HG02852 (cell line): ENCODE measurements around the gene FDXACB1.
A peak's percentile ranks its signal among the peaks of the same experiment; 100 is the strongest.
"Not testable (repeated sequence)": the region's sequence is repeated elsewhere in the genome, so short reads cannot be mapped to it uniquely, and the experiment has no call there.

ENCODE experiments used
- ATAC-seq: cut with Tn5 transposase; IDR thresholded peaks from one replicate; pipeline ENCODE4 v1.9.1; 2021; ENCODE audit warnings: mild to moderate bottlenecking, moderate library complexity; ENCODE audit not compliant: unreplicated experiment

Gene FDXACB1

DNA sequence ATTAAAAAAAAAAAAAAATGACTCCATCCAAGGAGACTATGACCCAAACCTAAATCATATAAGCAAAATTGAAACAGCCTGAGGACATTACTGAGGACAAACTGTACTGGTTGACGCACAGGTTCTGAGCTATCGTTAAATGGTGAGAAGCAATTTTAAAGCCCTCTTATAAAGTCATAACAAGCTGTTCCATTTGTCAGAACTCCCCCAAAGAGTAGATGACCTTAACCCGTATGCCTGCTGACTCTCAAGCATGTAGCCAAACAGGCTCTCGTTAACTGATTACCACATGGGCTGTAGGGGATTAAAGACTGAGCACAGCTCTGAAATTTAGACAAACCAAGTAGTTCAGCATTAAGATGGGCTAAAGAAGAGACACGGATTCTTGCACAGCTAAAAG lies 30.4 kb upstream of the FDXACB1 start:
- ATAC-seq: no peak

DNA sequence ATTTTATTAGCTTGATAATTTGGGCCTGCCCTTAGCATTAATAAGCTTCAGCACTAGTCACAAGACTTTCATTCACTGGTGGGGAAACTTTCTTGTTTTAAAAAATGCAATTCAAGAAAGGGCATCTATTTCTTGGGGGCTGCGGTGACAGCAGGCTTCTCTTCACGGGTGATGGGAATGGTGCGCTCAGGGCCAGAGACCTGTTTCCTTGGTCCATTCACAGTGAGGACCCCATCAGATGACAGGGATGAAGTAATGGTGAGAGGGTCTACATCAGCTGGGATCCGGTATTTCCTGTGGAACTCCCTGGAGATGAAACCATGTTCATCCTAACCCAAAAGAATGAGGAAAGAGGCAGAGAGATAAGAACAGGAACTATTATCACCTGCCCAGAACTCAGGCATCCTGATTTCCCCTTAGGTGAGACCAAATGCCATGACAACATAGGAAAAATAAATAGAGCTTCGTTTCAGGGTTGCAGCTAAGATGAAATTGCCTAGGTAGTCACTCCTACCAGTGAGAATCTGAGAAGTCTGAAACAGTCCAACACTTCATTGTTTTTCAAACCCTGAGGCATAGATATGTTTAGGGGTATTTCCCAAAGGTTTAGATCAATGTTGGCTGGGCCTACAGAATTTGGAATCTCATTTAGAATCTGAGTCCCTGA lies 29.8 kb upstream of the FDXACB1 start:
- no peak for ATAC-seq

DNA sequence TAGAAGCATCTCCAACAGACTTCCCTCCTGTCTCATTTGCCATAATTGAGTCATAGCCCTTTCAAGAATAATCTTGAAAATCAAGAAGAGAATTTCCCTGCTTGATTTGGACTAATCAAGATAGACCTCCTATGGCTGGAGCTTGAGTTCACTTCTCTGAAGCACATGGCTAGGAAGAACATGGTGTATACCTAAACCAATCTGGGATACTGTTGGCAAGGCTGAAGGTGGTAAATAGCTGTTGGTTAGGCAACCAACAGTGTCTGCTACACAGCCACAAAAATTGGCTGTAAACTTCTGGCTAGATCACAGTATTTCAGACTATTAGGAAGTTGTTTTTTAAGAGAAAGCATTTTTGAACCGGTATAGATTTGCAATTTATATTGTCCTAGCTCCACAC lies 27.7 kb upstream of the FDXACB1 start:
- ATAC-seq: no peak

DNA sequence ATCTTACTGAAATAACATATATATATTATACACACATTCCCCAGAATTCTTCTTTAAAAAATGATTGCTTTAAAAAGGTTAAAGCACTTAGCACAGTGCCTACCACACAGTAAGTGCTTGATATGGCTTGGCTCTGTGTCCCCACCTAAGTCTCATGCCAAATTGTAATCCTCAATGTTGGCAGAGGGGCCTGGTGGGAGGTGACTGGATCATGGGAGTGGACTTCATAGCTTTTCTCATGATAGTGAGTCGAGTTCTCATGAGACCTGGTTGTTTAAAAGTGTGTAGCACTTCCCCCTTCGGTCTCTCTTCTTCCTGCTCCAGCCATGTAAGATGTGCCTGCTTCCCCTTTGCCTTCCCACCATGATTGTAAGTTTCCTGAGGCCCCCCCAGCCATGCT lies 26.4 kb upstream of the FDXACB1 start:
- no peak for ATAC-seq

DNA sequence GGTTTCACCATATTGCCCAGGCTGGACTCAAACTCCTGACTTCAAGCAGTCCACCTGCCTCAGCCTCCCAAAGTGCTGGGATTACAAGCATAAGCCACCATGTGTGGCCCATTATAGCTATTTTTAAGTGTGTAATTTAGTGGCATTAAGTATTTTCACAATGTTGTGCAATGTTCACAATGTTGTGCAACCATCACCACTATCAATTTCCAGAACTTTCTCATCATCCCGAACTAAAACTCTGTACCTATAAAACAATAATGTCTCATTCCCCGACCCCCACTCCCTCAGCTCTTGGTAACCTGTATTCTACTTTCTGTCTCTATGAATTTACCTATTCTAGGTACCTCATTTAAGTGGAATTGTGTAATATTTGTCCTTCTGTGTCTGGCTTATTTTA lies 7.9 kb upstream of the FDXACB1 start:
- ATAC-seq: no peak

DNA sequence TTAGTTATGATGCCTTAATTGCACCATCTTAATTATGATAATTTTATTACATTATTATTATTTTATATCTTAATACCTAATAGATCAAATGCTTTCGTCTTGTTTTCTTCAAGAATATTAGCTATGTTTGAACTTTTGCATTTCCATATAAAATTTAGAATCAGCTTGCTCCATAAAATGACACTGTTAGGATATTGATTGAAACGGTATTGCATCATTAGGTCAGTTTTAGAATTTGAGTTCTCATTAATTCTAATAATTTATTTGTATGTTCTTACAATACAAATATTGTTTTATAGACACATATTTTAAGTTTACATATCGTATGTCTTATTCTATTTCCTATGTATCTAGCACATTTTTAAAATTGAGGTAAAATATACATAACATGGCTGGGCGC lies 7.1 kb upstream of the FDXACB1 start:
- no peak for ATAC-seq

DNA sequence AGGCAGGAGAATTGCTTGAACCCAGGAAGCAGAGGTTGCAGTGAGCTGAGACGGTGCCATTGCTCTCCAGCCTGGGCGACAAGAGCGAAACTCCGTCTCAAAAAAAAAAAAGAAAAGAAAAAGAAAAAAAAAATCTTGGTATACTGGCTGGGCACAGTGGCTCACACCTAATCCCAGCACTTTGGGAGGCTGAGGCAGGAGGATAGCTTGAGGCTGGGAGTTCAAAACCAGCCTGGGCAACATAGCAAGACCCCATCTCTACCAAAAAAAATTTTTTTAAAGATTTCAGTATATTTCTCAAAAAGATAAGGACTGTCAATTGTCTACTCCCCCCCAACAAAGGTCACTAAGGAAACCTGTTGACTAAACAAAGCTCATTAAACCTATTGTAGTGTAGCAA lies 6.1 kb upstream of the FDXACB1 start:
- not testable (repeated sequence) for ATAC-seq

DNA sequence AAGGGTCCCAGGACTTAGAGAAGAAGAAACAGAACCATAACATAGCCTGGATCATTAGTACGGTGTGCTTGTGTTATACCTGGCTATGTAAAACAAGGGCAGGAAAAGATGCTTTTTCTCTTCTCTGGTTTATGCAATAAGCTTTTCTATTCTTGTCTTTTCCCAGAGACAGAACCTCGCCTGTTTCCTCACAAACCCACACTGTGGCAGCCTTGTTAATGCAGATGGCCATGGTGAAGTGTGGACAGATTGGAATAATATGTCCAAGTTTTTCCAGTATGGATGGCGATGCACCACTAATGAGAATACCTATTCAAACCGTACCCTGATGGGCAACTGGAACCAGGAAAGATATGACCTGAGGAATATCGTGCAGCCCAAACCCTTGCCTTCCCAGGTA lies 3.2 kb upstream of the FDXACB1 start:
- no peak for ATAC-seq

DNA sequence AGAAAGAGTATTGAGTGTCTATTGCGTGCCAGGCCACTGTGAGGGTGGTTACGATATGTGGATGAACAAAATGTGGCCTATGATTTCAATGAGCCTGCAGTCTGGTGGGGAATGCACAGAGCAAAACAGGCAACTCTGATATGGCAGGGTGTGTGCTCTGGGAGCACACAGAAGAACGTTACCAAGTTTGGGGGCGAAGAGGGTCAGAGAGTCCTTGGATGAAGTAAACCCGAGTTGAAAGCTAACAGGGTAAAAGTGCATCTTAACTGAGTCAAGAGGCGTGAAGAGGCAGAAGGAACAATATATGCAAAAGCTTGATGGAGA lies 634 bp upstream of the FDXACB1 start:
- ATAC-seq: no peak

DNA sequence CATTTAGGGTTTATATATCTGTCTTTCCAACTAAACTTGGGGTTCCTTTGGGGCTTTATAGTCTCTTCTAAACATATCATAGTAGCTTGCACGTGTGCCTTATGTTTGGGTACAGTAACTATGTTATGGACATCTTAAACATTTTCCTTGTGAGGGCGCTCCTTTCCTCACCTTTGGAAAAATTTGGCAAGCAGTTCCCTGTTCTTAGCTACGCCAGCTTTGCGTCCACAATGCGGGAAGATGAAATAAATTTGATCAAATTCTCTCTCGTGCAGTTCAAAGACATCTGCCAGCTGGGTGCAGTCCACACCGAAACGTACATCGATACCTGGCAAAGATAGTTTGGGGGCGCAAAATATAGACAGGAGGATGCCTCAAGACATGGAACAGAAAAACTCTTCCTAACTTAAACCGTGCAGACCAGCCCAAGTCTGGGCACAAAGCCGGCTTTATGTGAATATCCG lies 548 bp downstream of the FDXACB1 start:
- ATAC-seq: peak; percentile 7

DNA sequence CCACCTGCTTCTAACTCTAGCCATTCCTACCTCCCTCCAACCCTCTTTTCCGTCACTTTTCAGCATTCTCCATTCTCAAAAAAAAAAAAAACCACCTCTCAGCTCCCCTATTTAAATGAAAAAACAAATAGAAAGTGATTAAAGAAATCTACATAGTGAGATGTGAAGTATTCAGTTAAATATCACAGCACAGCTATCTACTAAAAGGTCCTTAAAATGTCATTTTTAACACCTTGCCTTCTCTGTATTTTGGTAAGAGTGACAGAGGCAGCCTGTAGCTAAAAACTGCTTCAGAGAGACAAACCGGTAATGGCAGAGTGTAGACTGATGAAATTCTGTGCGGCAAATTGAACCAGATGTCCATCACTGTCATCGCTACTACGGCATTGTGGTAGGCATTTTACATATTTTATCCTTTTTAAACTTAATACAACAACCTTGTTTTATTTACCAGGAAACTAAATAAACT lies 7.2 kb downstream of the FDXACB1 start:
- ATAC-seq: no peak

DNA sequence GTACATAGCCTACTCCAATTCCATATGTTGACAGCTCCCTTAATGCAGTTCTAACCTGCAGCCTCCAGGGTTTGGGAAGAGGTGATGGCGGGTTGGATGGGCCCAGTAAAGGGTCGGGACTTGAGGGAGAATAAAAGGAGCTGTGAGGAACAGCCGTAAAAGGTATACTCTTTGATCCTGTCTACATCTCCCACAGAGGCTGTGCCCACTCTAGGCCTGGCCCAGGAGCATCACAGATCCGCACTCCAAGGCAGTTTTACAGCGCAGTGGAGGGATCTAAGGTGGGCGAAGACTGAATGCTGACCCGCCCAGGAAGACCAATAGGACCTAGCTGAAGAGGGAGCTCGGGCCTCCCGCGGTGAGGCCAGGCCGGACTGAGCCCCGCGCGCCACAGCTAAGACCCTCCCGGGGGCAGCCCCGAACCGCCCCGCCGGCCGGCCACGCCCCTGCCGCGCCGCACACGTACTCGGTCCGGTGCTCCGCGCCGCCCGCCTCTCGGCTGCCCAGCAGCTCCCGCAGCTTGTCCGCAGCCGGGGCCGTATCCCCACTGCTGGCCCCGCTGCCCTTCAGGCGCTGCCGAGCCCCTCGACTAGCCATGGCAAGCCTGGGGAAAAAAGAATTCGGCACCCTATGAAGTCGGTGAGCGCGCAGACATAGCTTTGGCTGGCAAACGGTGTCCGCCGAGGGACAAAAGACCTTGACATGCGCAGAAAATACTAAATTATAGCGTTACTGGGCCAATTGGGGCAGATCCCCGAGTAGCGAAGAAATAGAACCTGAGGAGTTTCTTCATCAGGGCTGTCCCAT lies 7.9 kb downstream of the FDXACB1 start, which contains the start of gene ALG9:
Gene ALG9, minus strand, starts transcription at position 696 of the 807 bp plus-strand sequence. Its CDS starts 99 bp downstream, at position 597.
- ATAC-seq: peak; percentile 92

DNA sequence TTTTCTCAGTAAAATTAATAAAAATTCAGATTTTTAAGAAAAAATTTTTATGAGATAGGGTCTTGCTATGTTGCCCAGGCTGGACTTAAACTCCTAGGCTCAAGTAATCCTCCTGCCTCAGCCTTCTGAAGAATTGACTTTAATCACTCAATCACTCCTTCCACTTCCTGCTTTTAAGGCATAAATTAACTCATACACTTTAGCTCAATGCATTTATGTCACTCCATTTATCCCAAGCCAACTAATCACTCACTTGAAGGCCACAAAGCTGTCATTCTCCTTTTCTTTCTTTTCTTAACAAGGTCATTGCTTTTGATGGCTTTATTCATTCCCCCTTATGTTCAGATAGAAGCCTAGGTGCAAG lies 8.5 kb downstream of the FDXACB1 start:
- ATAC-seq: peak; percentile 9

DNA sequence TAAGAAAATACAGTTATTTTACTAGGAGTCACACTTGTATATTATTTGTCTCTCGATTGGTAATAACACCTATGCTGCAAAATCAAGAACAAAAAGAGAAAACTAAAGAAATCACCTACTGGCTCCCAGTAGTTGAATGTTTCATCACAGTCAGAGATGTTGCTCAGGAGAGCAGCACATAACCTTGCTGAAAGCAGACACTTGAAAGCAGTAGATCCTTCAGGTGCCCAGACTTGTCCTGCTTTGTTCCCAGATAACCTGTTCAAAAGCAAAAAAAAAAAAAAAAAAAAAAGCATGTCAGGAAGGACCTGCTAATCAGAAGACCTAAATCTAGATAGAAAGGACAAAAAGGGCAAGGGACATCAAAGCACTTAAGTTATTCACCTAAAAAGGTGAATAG lies 8.9 kb downstream of the FDXACB1 start:
- no peak for ATAC-seq

DNA sequence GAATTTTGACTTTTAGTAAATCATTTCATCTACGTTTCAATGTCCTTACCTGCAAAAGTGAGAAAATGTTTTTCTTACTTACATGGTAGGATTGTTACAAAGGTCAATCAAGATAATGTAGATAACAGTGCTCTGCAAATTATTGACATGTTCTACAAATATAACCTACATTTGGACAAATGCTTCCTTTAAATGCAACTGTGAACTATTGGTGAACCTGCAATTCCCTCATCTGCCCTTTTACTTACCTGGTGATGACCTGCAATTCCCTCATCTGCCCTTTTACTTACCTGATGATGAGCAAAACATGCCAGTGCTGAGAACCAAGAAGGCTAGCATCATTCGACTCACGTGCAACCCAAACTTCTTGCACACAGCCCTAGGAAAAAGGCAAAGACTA lies 18.7 kb downstream of the FDXACB1 start:
- no peak for ATAC-seq

DNA sequence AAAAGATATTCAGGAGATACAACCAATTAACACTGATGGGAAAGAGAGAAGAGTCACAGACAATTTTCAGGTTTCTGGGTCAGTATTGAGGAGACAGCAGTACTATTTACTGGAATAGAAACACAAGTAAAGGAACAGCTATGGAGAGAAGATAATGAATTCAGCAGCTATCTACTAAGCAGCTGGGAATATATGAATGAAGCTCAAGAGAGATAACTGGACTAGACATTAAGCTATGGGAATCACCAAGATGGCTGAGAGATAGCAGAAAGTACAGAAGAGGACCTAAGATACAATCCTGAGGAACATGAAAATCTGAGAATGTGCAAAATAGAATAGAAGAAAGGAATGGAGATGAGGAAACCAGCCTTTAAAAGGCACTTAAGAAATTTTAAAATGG lies 23.5 kb downstream of the FDXACB1 start:
- ATAC-seq: no peak

DNA sequence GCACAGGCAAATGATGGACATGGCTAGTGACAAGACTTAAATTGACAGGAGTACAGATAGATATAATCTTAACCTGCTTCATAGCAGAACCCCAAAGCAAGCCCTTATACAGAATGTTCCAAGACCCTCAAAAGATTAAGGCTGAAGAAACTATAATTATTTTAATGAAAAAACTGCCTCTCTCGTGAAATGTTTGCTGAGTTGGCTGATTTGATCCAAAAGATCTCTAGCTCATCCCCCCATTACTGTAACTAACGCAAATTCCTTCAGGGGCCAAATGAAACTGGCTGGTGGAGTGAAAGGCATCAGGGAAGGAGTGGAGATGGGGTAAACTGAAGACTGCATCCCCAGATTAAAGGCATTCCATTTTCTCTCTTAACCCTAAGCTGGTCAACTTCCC lies 26.9 kb downstream of the FDXACB1 start:
- no peak for ATAC-seq

DNA sequence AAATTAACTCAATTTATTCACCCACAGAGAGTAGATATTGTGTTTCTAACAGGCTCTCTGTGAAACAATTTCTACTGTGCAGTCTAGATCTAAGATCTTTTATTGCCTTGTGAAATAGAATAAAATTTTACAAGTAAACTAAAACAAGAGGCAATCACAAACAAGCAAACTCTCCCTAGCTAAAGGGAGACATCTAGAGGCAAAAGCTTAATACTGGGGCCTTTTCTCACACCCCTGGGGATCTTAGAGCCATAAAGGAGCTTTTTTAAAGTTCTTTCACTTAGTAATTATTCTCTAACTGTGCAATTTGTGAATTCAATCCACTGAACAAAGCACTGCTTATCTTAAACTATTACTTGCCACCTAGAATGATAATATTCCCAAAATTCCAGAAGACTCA lies 27.3 kb downstream of the FDXACB1 start:
- no peak for ATAC-seq

DNA sequence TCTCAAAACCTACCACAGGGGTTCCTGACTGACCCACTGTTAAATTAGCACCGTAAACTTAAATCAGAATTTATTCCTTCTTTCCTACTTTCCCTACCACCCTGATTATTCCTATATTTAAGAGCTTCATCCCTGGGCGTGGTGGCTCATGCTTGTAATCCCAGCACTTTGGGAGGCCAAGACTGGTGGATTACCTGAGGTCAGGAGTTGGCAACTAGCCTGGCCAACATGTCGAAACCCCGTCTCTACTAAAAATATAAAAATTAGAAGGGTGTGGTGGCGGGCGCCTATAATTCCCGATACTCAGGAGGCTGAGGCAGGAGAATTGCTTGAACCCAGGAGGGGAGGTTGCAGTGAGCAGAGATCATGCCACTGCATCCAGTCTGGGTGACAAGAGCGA lies 27.9 kb downstream of the FDXACB1 start:
- ATAC-seq: no peak

DNA sequence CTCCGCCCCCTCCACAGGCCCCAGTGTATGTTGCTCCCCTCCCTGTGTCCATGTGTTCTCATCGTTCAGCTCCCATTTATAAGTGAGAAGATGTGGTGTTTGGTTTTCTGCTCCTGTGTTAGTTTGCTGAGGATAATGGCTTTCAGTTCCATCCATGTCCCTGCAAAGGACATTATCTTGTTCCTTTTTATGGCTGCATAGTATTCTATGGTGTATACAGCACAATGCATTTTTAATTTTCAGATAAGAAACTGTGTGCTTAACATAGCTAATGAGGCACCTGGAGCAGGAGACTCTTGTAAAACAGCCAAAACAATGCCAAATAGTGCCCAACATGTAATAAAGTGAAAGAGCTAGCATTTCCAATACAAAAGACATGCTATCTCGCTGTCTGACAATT lies 29.3 kb downstream of the FDXACB1 start:
- no peak for ATAC-seq

DNA sequence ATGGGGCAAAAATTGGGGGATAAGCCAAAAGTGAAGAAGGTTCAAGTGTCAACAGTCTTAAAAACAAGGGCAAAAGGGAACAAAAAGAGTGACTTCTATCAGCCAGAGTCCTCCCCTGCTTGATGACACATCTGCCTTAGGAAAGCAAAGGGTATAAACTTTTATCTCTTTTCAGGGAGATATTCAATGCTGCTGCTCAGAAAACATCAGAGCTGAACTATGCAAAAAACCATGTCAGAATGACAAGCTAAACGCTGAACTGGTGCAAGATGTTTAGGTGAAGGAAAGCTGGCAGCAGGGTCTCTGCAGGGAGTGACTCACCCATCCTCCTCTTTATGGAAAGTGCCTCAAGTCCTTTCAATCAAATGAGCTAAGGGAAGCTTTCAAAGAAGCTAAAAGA lies 32.3 kb downstream of the FDXACB1 start:
- ATAC-seq: no peak

DNA sequence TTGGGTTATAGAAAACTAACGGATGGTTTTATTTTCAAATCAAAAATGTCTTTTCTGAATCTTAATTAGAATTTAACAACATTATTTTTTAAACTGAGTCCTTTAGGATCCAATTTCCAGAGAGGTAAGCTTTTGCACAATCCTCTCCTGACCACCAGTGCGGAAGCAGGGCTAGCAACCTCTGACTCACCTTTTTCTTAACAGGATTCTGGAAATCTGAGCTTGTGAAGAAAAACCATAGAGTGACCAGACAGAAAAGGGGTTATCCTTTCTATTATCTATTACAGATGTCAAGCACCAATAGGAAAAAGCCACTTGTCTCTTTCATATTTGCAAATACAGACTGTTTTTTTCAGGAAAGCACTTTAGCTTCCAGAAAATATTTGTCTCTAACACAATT lies 32.9 kb downstream of the FDXACB1 start:
- no peak for ATAC-seq
